NB4 (cell line): ENCODE data around the gene NCOA1.
"Not testable (repeated sequence)": the region's sequence is repeated elsewhere in the genome, so short reads cannot be mapped to it uniquely, and the experiment has no call there.

Experiments
- DNase-seq: peaks from one replicate; pipeline ENCODE4 v3.0.0; 2010; ENCODE audit warnings: low read depth
- H3K4me3 ChIP-seq: one replicate; pipeline ENCODE4 v1.5.1; 2011; ENCODE audit warnings: mild to moderate bottlenecking, low read depth, low read length, moderate library complexity
- CTCF ChIP-seq: IDR thresholded peaks from one replicate; pipeline ENCODE4 v1.5.1; 2012; ENCODE audit warnings: low read depth, low read length
- MAX ChIP-seq: IDR thresholded peaks from 2 replicates; pipeline ENCODE4 v1.6.1; 2011; ENCODE audit warnings: low read depth, low read length
- MYC ChIP-seq: IDR thresholded peaks from 2 replicates; pipeline ENCODE4 v1.6.1; 2011; ENCODE audit warnings: low read depth, low read length
- POLR2A ChIP-seq: IDR thresholded peaks from 2 replicates; pipeline ENCODE4 v1.6.1; 2011; ENCODE audit warnings: mild to moderate bottlenecking; ENCODE audit not compliant: insufficient read length; ENCODE audit errors: extremely low read depth

NCOA1 gene

GRCh38 chr2:24797644-24798043, 306.6 kb downstream of the NCOA1 start:
- TF ChIP-seq MAX = no peak
- no peak overlapping the region for H3K4me3 ChIP-seq
- no peak for DNase-seq

- DNase-seq, H3K4me3 ChIP-seq: not testable (repeated sequence)
Observed at GRCh38 chr2:24800487-24800886, 309.4 kb downstream of the NCOA1 start.

- DNase-seq, H3K4me3 ChIP-seq: not testable (repeated sequence)
Observed at GRCh38 chr2:24805811-24806660, 315.0 kb downstream of the NCOA1 start.

GRCh38 chr2:24806661-24807036, 315.6 kb downstream of the NCOA1 start:
- DNase-seq = no peak
- H3K4me3 ChIP-seq = no peak overlapping the region
- TF ChIP-seq MAX = no peak
- TF ChIP-seq CTCF = no peak
- no peak for TF ChIP-seq MYC
- no peak for TF ChIP-seq POLR2A

GRCh38 chr2:24809316-24810007, 318.4 kb downstream of the NCOA1 start:
- TF ChIP-seq POLR2A = no peak
- no peak for TF ChIP-seq MYC
- no peak for TF ChIP-seq MAX
- no peak for TF ChIP-seq CTCF
- no peak for DNase-seq
- no peak overlapping the region for H3K4me3 ChIP-seq

GRCh38 chr2:24813691-24814137, 322.7 kb downstream of the NCOA1 start:
- TF ChIP-seq MAX = no peak
- no peak for TF ChIP-seq POLR2A
- TF ChIP-seq CTCF = no peak
- TF ChIP-seq MYC = no peak
- no peak for DNase-seq
- no peak overlapping the region for H3K4me3 ChIP-seq

GRCh38 chr2:24814516-24814915, 323.5 kb downstream of the NCOA1 start:
- H3K4me3 ChIP-seq = no peak overlapping the region
- DNase-seq = no peak
- no peak for TF ChIP-seq CTCF
- no peak for TF ChIP-seq POLR2A
- TF ChIP-seq MAX = no peak
